ENCODE data around the gene PIWIL4. TPM values are rescaled to one million over a fixed set of nuclear protein-coding genes. Genes with fewer than 3 reads are reported as not detected.
A peak's percentile ranks its signal among the peaks of the same experiment; 100 is the strongest.

PIWIL4 gene
- polyA plus RNA-seq, 1 of the 3 experiments (the other 2 are of a cell fraction) = 1.7 TPM

GRCh38 chr11:94525546-94526324 lies 41.4 kb upstream of the PIWIL4 start:
- Histone ChIP-seq H3K4me3 (ENCODE audit: low read depth in 2 of 2, low read length in 1 of 2) (no peak overlapping the region), H3K79me2 (ENCODE audit: insufficient read depth) (no peaks in the 10 kb centered on the region), H3K27me3 (ENCODE audit: insufficient read depth) (no peaks in the 10 kb centered on the region), H3K4me2 (no peak overlapping the region; the same call in 1 of the 2 replicates), H3F3A (replicated peaks; ENCODE audit: insufficient read depth) (no peaks in the 10 kb centered on the region), H2AFZ (ENCODE audit: low read depth) (peak overlapping the region; percentile 87), H3K9me3 (no peaks in the 10 kb centered on the region), H3K27ac (ENCODE audit: low read depth in 2 of 2, low read length in 1 of 2) (no peak overlapping the region; a peak in 1 of 4 replicates), H3K9ac (no peak overlapping the region), H3K36me3 (replicated peaks in 1 of 2; ENCODE audit: control insufficient read depth in 1 of 2, insufficient read depth in 2 of 2, low read length in 1 of 2) (no peaks in the 10 kb centered on the region), H3K9me2 (no peaks in the 10 kb centered on the region), H3K4me1 (ENCODE audit: control insufficient read depth in 1 of 2, insufficient read depth in 2 of 2, low read depth in 1 of 2, low read length in 1 of 2) (peaks cover 0 to 10% of the 10 kb centered on the region in 2 experiments; a peak in 2 of 4 replicates), H4K20me1 (ENCODE audit: insufficient read depth) (no peaks in the 10 kb centered on the region)
- CTCF ChIA-PET = interaction anchor here (0.6 to 1.2 kb wide), 3 partner anchors 9 to 20 kb away, joined by 3 read pairs; partner anchors contain the start of gene C11orf97
- POLR2A ChIA-PET = no interaction called here
- DNase-seq = no peak
- no peak for TF ChIP-seq TEAD4 (IDR thresholded peaks at IDR 0.05; ENCODE audit: borderline replicate concordance, insufficient read depth)
- TF ChIP-seq GABPA (IDR thresholded peaks at IDR 0.05; ENCODE audit: low read depth) = no peak
- no peak for TF ChIP-seq RCOR1 (IDR thresholded peaks at IDR 0.05; ENCODE audit: low read length)
- no peak for TF ChIP-seq FOXJ3 (CRISPR knock-in tag; IDR thresholded peaks at IDR 0.05)
- peak; percentile 7; the same call in 1 of the 2 replicates for TF ChIP-seq PBX3 (IDR thresholded peaks at IDR 0.05)
- TF ChIP-seq, protein P1, sequence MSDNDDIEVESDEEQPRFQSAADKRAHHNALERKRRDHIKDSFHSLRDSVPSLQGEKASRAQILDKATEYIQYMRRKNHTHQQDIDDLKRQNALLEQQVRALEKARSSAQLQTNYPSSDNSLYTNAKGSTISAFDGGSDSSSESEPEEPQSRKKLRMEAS (IDR thresholded peaks at IDR 0.05; ENCODE audit: low read depth) = peak; percentile 64
- TF ChIP-seq REST (IDR thresholded peaks at IDR 0.05; ENCODE audit: low read depth, low read length) = no peak
- peak; percentile 59 for TF ChIP-seq NFIC (IDR thresholded peaks at IDR 0.05; ENCODE audit: borderline replicate concordance)
- 73% methylated on average over 5 of the region's 5 CpGs for WGBS (ENCODE audit: low lambda C conversion rate)

DNA sequence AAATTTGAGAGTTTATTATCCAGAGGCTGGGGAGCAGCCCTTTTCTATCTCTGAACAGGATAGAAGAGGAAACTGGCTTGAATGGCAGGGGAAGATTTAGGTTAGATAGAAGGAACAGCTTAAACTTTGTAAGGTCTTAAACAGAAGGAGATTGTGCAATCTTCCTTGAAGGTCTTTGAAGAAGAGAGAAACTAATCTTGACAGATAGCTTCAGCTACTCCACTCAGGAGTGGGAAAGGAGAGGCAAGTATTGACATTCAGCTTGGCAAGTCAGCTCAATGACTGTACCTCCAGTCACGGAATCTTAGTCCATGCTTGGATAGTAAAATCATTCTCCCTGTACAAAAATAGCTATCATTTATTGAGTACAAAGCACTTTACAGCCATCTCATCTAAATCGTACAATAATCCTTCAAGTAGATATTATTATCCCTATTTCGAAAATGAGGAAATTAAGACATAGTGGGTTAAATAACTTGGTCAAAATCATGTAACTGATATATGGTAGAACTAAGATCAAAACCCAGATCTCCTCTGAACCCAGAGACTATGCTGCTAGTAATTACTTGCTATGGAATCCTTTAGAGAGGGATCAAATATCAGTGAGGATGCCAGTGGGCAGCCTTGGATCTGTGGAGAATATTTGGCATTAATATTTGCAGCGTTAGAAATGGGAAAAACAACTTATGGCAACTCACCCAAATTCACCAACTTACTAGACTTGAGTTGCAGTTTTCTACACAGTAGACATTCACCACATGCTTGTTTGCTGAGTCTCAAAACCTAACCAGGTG lies 40.3 kb upstream of the PIWIL4 start:
- Histone ChIP-seq H3K4me2 (no peak overlapping the region), H3K9me2 (no peaks in the 10 kb centered on the region), H3K9ac (no peak overlapping the region), H3K9me3 (no peaks in the 10 kb centered on the region), H3K4me3 (ENCODE audit: low read depth in 2 of 2, low read length in 1 of 2) (no peak overlapping the region), H3K79me2 (ENCODE audit: insufficient read depth) (no peaks in the 10 kb centered on the region), H3F3A (replicated peaks; ENCODE audit: insufficient read depth) (no peaks in the 10 kb centered on the region), H4K20me1 (ENCODE audit: insufficient read depth) (no peaks in the 10 kb centered on the region), H3K27me3 (ENCODE audit: insufficient read depth) (no peaks in the 10 kb centered on the region), H3K27ac (ENCODE audit: low read depth in 2 of 2, low read length in 1 of 2) (no peak overlapping the region), H2AFZ (ENCODE audit: low read depth) (0 out of 2 replicates have a peak overlapping the region, but pooled peaks have one; percentile 23), H3K4me1 (ENCODE audit: control insufficient read depth in 1 of 2, insufficient read depth in 2 of 2, low read depth in 1 of 2, low read length in 1 of 2) (peaks cover 0 to 10% of the 10 kb centered on the region in 2 experiments; a peak in 2 of 4 replicates), H3K36me3 (replicated peaks in 1 of 2; ENCODE audit: control insufficient read depth in 1 of 2, insufficient read depth in 2 of 2, low read length in 1 of 2) (no peaks in the 10 kb centered on the region)
- DNase-seq = no peak
- CTCF ChIA-PET = interaction anchor here (1.2 kb wide), 1 partner anchor 15 kb away, joined by 3 read pairs; the partner anchor contains the start of gene C11orf97
- POLR2A ChIA-PET = no interaction called here
- WGBS (ENCODE audit: low lambda C conversion rate) = 62% methylated on average over 4 of the region's 4 CpGs
- no peak for TF ChIP-seq FOSL2 (IDR thresholded peaks at IDR 0.05; ENCODE audit: borderline replicate concordance, low read depth)
- no peak for TF ChIP-seq FOXM1 (IDR thresholded peaks at IDR 0.05; ENCODE audit: low read depth)
- no peak for TF ChIP-seq USF1 (IDR thresholded peaks at IDR 0.05; ENCODE audit: borderline replicate concordance, low read depth)
- no peak for TF ChIP-seq TAF1 (IDR thresholded peaks at IDR 0.05; ENCODE audit: borderline replicate concordance, low read depth, low read length)
- no peak for TF ChIP-seq YY1 (IDR thresholded peaks at IDR 0.05; ENCODE audit: low read depth)
- no peak for TF ChIP-seq MXI1 (IDR thresholded peaks at IDR 0.05; ENCODE audit: low read depth, low read length)
- TF ChIP-seq PBX3 (IDR thresholded peaks at IDR 0.05) = no peak
- TF ChIP-seq, protein P2, sequence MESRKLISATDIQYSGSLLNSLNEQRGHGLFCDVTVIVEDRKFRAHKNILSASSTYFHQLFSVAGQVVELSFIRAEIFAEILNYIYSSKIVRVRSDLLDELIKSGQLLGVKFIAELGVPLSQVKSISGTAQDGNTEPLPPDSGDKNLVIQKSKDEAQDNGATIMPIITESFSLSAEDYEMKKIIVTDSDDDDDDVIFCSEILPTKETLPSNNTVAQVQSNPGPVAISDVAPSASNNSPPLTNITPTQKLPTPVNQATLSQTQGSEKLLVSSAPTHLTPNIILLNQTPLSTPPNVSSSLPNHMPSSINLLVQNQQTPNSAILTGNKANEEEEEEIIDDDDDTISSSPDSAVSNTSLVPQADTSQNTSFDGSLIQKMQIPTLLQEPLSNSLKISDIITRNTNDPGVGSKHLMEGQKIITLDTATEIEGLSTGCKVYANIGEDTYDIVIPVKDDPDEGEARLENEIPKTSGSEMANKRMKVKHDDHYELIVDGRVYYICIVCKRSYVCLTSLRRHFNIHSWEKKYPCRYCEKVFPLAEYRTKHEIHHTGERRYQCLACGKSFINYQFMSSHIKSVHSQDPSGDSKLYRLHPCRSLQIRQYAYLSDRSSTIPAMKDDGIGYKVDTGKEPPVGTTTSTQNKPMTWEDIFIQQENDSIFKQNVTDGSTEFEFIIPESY (IDR thresholded peaks at IDR 0.05; ENCODE audit: borderline replicate concordance, low read depth) = no peak

All from SK-N-SH (cell line).